ENCODE data around the gene CDX1. TPM values are rescaled to one million over a fixed set of nuclear protein-coding genes. Genes with fewer than 3 reads are reported as not detected.

Gene CDX1
- total RNA-seq, 2 donors from 2014 or later, result 299 to 498 TPM

GRCh38 chr5:150120617-150121447 is 45.7 kb upstream of the CDX1 start:
- Histone ChIP-seq H3K4me1 (no peaks in the 10 kb centered on the region), H3K27me3 (no peaks in the 10 kb centered on the region), H3K4me3 (no peak overlapping the region), H3K9ac (ENCODE audit: low read depth in 2 of 2, low read length in 2 of 2) (no peak overlapping the region), H3K27ac (no peak overlapping the region), H3K9me3 (no peaks in the 10 kb centered on the region), H3K36me3 (no peaks in the 10 kb centered on the region)
- DNase-seq, result no peak
- intact Hi-C loops (cut with DNase I), result loop anchor here (10.0 kb wide), 1 partner anchor 286 kb away; no protein-coding TSS in a partner anchor
- TF ChIP-seq CTCF (IDR thresholded peaks at IDR 0.05), result no peak

GRCh38 chr5:150121448-150122157 is 45.0 kb upstream of the CDX1 start:
- H3K9me3 ChIP-seq, result no peaks in the 10 kb centered on the region
- DNase-seq, result no peak
- no peak for TF ChIP-seq CTCF (IDR thresholded peaks at IDR 0.05)
- no peaks in the 10 kb centered on the region for H3K27me3 ChIP-seq
- H3K36me3 ChIP-seq, result no peaks in the 10 kb centered on the region
- intact Hi-C loops (cut with DNase I), result loop anchor here (10.0 kb wide), 1 partner anchor 287 kb away; no protein-coding TSS in a partner anchor
- H3K4me1 ChIP-seq, result no peaks in the 10 kb centered on the region
- no peak overlapping the region for H3K27ac ChIP-seq
- no peak overlapping the region for H3K4me3 ChIP-seq
- peak overlapping the region; percentile 27 to 30 for H3K9ac ChIP-seq (ENCODE audit: low read depth in 2 of 2, low read length in 2 of 2)

GRCh38 chr5:150122158-150122510 is 44.4 kb upstream of the CDX1 start:
- Histone ChIP-seq H3K27ac (no peak overlapping the region), H3K36me3 (no peaks in the 10 kb centered on the region), H3K4me3 (no peak overlapping the region), H3K9ac (ENCODE audit: low read depth in 2 of 2, low read length in 2 of 2) (peak overlapping the region; percentile 27 to 30), H3K9me3 (no peaks in the 10 kb centered on the region), H3K27me3 (no peaks in the 10 kb centered on the region), H3K4me1 (no peaks in the 10 kb centered on the region)
- peak; percentile 89 for DNase-seq
- peak; percentile 56 for TF ChIP-seq CTCF (IDR thresholded peaks at IDR 0.05)
- intact Hi-C loops (cut with DNase I), result loop anchor here (10.0 kb wide), 1 partner anchor 287 kb away; no protein-coding TSS in a partner anchor

GRCh38 chr5:150122536-150123481 is 43.8 kb upstream of the CDX1 start:
- H3K9me3 ChIP-seq, result no peaks in the 10 kb centered on the region
- DNase-seq, result no peak
- H3K27ac ChIP-seq, result no peak overlapping the region
- intact Hi-C loops (cut with DNase I), result loop anchor here (10.0 kb wide), 1 partner anchor 288 kb away; no protein-coding TSS in a partner anchor
- H3K36me3 ChIP-seq, result no peaks in the 10 kb centered on the region
- no peak overlapping the region for H3K9ac ChIP-seq (ENCODE audit: low read depth in 2 of 2, low read length in 2 of 2)
- H3K4me1 ChIP-seq, result no peaks in the 10 kb centered on the region
- no peaks in the 10 kb centered on the region for H3K27me3 ChIP-seq
- no peak for TF ChIP-seq CTCF (IDR thresholded peaks at IDR 0.05)
- H3K4me3 ChIP-seq, result no peak overlapping the region

GRCh38 chr5:150123542-150123941 is 43.0 kb upstream of the CDX1 start:
- Histone ChIP-seq H3K9ac (ENCODE audit: low read depth in 2 of 2, low read length in 2 of 2) (no peak overlapping the region), H3K4me1 (no peaks in the 10 kb centered on the region), H3K9me3 (no peaks in the 10 kb centered on the region), H3K36me3 (no peaks in the 10 kb centered on the region), H3K4me3 (no peak overlapping the region), H3K27ac (no peak overlapping the region), H3K27me3 (no peaks in the 10 kb centered on the region)
- no peak for TF ChIP-seq CTCF (IDR thresholded peaks at IDR 0.05)
- intact Hi-C loops (cut with DNase I), result loop anchor here (10.0 kb wide), 1 partner anchor 289 kb away; no protein-coding TSS in a partner anchor
- DNase-seq, result no peak

Data from colonic mucosa (tissue), 4 donors.